Measurements from ENCODE around the gene PVRIG. TPM values are rescaled to one million over a fixed set of nuclear protein-coding genes. Genes with fewer than 3 reads are reported as not detected.
"Not testable (repeated sequence)": the region's sequence is repeated elsewhere in the genome, so short reads cannot be mapped to it uniquely, and the experiment has no call there.

PVRIG gene
- total and polyA plus RNA-seq, 9 of the 15 experiments (the other 6 are each of a cell fraction or from before 2014, with no cell fraction given), result 0.16 to 0.64 TPM; not detected in 7

- peak; percentile 92 for TF ChIP-seq NFATC3 (IDR thresholded peaks at IDR 0.05)
- peak; percentile 70 to 88 for TF ChIP-seq KDM1A (IDR thresholded peaks at IDR 0.05)
- TF ChIP-seq CBX1 (IDR thresholded peaks at IDR 0.05; ENCODE audit: low read depth), result peak; percentile 62; the same call in 1 of the 2 replicates
- TF ChIP-seq ESRRA (IDR thresholded peaks at IDR 0.05; ENCODE audit: borderline replicate concordance, low read depth), result peak; percentile 70; the same call in 1 of the 2 replicates
- TF ChIP-seq NRF1 (conservative IDR thresholded peaks at IDR 0.05 in 1 of 2, IDR thresholded peaks at IDR 0.05 in 1 of 2), result 0 out of 4 replicates have a peak, but pooled peaks of 1 of the 2 experiments have one; percentile 33
- TF ChIP-seq SOX6 (IDR thresholded peaks at IDR 0.05), result peak; percentile 43; the same call in 1 of the 2 replicates
- TF ChIP-seq BACH1 (tag; IDR thresholded peaks at IDR 0.05), result peak; percentile 82
- peak; percentile 64 to 88; a peak in 3 of 4 replicates for TF ChIP-seq TRIM24 (IDR thresholded peaks at IDR 0.05)
- peak; percentile 70 for TF ChIP-seq JUN (IDR thresholded peaks at IDR 0.05; ENCODE audit: borderline replicate concordance, low read depth, low read length)
- not testable (repeated sequence) for TF ChIP-seq JUN (CRISPR knock-in tag; IDR thresholded peaks at IDR 0.05; ENCODE audit: borderline replicate concordance); PBX2 (CRISPR knock-in tag; IDR thresholded peaks at IDR 0.05; ENCODE audit: low read depth)
- TF ChIP-seq ELF1 (tag; IDR thresholded peaks at IDR 0.05), result peak; percentile 30; the same call in 1 of the 2 replicates
- 0 out of 2 replicates have a peak, but pooled peaks have one; percentile 27 for TF ChIP-seq POLR2A (conservative IDR thresholded peaks at IDR 0.05)
- TF ChIP-seq CXXC5 (CRISPR knock-in tag; IDR thresholded peaks at IDR 0.05), result peak; percentile 64; the same call in 1 of the 2 replicates
- peak in 1 of 2 experiments; percentile 53; a peak in 2 of 4 replicates for TF ChIP-seq HDAC1 (IDR thresholded peaks at IDR 0.05)
- TF ChIP-seq KLF6 (CRISPR knock-in tag; IDR thresholded peaks at IDR 0.05; ENCODE audit: borderline replicate concordance), result peak; percentile 49; the same call in 1 of the 2 replicates
- TF ChIP-seq NCOA1 (IDR thresholded peaks at IDR 0.05; ENCODE audit: low read depth), result 0 out of 2 replicates have a peak, but pooled peaks have one; percentile 47
- peak; percentile 47 for TF ChIP-seq ZNF146 (CRISPR knock-in tag; IDR thresholded peaks at IDR 0.05; ENCODE audit: unreplicated experiment)
- peak; percentile 30 for TF ChIP-seq PBX2 (tag; conservative IDR thresholded peaks at IDR 0.05; ENCODE audit: low read depth)
- peak; percentile 94 for TF ChIP-seq NFE2L1 (tag; IDR thresholded peaks at IDR 0.05; ENCODE audit: borderline replicate concordance, low read depth)
- peak; percentile 88 for TF ChIP-seq JUND (IDR thresholded peaks at IDR 0.05; ENCODE audit: borderline replicate concordance, low read depth, low read length)
- peak; percentile 87; the same call in 2 of the 3 replicates for TF ChIP-seq JUND (tag; IDR thresholded peaks at IDR 0.05; ENCODE audit: borderline replicate concordance, low read depth, low read length)
- peak; percentile 52; the same call in 1 of the 2 replicates for TF ChIP-seq ZBTB33 (CRISPR knock-in tag; IDR thresholded peaks at IDR 0.05)
- peak; percentile 76 for TF ChIP-seq MEIS2 (IDR thresholded peaks at IDR 0.05; ENCODE audit: partially characterized antibody)
- TF ChIP-seq ADNP (tag; IDR thresholded peaks at IDR 0.05), result peak; percentile 90
- TF ChIP-seq SMARCA5 (IDR thresholded peaks at IDR 0.05), result 0 out of 2 replicates have a peak, but pooled peaks have one; percentile 76
- peak; percentile 98 for TF ChIP-seq ZNF316 (IDR thresholded peaks at IDR 0.05)
Observed at GRCh38 chr7:100243385-100243784, 23.6 kb downstream of the PVRIG start (continued).

Measured in K562 (cell line).